Stimulated activated CD8-positive, alpha-beta memory T cell treated with anti-CD3 and anti-CD28 coated beads, Interleukin-4, amount 100 ng/mL, for 24 hours (primary cell): ENCODE measurements around the gene TSPAN9.

Source experiments
- DNase-seq: peaks from one replicate; pipeline ENCODE4 v3.0.0-alpha.2; 2020; ENCODE audit warnings: low read depth

TSPAN9 gene

GRCh38 chr12:3101309-3102024 is 24.3 kb downstream of the TSPAN9 start:
- no peak for DNase-seq

GRCh38 chr12:3102771-3103410 is 25.7 kb downstream of the TSPAN9 start:
- no peak for DNase-seq

DNA sequence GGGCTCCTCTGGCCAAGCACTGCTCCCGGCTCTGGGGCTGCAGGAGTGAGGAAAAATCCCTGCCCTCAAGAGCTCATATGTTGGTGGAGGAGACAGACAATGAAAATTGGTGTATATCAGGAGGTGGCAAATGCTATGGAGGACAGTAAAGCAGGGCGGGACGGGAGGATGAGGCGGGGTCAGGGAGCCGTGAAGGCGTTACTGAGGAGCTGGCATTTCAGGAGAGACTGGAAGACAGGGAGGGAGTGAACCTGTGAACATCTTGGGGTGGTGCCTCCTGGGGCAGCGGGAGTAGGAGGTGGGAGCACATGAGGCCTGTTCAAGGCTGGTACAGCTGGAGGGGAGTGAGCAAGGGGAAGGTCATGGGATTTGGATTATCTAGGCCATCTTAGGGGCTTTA is 26.6 kb downstream of the TSPAN9 start:
- DNase-seq: no peak

- DNase-seq: no peak
These were observed 28.7 kb downstream of the TSPAN9 start for GRCh38 chr12:3105690-3106479.

GRCh38 chr12:3106579-3106978 is 29.4 kb downstream of the TSPAN9 start:
- no peak for DNase-seq

DNA sequence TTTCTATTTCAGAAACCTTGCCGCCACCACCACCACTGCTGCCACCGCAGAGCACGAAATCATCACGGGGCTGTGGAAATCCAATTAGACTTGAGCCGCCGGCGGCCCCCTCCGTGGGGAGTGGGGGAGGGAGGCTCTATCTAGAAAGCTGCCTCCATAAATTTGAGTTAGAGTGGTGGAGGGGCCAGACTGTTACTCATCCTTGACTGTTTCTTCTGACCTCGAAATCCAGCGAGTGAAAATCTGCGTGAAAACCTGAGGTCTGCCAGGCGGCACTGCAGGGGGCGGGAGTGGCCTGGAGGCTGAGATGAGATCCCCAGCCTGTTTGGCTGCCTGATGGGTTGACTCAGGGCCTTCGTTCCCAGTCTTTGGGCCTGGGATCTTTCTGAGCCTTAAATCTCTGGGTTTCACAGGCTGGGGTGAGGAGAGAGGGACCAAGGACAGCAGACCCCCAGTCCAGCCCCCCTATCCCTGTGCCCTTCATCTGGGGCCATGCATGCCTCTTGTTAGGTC is 29.9 kb downstream of the TSPAN9 start:
- DNase-seq: no peak

- no peak for DNase-seq
These were observed 30.8 kb downstream of the TSPAN9 start for GRCh38 chr12:3107954-3108353.

GRCh38 chr12:3110578-3110977 is 33.4 kb downstream of the TSPAN9 start:
- no peak for DNase-seq

DNA sequence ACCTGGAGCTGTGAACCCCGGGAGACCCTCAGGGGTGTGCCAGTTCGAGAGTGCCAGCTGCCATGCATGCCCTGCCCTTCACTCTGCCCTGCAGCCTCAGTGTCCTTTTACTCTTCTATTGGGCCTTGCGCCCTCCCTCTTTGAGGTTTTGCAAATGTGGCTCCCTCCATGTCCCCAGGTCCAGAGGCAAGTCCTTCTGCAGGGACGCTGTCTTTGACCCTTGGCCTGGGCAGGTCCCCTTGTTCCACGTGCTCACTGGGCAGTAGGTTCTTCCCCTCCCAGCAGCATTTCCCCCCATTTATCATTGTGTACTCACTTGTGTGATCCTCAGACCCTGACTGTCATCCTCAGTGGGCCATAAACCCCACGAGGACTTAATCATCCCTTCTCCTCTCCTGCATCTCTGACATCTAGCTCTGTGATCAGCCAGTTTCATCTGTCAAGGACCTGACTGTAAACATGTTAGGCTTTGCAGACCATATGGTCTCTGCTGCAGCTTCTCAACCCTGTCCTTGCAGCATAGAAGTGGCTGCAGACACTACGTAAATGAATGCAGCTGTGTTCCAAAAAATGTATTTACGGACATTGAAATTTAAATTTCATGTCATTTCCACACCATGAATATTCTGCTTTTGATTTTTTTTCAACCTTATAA is 36.6 kb downstream of the TSPAN9 start:
- no peak for DNase-seq

- no peak for DNase-seq
These were observed 37.5 kb downstream of the TSPAN9 start for GRCh38 chr12:3114671-3115070.

DNA sequence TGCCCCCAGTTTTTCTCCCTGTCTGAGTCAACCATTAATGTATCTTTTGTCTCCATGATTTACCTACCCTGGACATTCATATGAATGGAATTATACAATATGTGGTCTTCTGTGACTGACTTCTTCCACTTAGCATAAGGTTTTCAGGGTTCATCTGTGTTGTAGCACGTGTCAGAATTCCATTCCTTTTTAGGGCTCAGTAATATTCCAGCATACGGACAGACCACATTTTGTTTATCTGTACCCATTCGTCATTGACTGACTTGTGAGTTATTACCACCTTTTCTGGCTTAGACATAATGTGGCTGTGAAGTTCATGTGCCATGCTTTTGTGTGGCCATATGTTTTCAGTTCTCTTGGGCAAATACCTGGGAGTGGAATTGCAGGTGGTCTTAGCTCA is 37.9 kb downstream of the TSPAN9 start:
- DNase-seq: no peak

DNA sequence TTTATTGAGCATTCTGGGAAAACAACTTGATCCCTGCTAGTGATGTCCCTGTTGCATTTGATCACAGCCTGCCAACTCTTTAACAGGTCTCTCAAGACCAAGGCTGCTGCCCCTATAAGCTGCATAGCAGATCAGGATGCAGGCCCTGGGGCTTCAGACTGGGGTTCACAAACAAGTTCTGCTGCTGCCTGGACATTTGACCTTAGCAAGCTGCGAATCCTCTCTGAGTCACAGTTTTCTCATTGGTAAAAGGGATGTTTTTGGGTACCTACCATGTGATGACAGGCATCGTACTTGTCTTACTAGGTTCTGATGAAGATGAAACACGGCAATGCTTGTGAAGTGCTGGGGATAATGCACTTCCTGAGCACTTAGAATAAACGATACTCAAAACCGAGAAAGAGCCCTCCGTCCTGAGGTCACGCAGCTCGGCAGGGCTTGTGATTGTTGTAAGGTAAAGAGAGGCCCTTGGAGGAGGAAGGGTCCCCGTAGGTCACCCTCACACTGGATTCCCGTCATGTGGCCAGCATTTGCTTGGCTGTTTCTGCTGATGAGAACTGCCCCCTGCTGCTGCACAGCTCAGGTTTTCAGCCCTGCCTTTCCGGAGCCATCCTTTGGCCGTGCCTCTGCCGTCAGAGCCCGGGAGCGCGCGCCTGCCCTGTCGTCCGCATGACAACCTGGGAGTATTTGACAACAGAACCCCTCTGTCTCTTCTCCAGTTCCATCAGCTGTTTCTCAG is 39.1 kb downstream of the TSPAN9 start:
- DNase-seq: no peak

DNA sequence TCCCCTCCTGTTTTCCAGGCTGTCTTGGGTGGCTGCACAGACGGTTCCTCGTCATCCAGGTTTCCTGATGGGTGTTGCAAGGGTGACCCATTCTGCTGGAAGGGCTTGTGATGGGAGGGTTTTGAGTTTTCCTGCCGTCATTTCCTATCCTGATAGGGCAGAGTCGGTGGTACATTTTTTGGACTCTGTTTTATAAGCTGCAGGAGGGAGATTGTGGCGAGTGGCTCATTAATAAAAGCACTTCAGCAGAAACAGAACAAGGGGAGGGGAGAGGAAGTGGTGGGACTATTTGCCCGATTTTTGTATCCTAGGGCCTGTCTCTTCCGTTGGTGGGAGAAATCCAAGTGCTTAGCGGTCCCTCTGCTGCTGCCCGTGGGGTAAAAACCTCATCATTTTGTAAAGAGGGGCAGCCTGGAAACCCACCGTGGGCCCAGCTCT is 40.0 kb downstream of the TSPAN9 start:
- no peak for DNase-seq

DNA sequence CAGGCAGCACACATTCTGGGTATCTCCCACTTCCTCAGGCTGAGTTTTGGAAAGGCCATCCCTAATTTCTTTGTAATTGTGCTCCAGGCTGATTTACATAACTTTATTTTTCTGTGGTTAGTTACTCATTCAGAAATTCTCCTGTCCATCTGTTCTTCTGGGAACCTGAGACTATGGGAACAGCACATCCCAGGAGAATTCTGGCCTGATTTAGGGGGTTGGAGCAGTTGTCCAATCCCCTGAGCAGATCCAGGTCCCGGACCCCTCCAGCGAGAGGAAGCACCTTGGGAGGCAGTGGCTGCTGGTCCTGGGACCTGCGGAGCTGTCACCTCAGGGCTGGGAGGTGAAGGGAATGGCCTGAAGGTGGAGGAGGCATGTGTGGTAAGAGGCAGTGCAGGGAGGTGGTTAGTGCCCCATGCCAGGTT is 40.4 kb downstream of the TSPAN9 start:
- DNase-seq: no peak

GRCh38 chr12:3119192-3119755 is 42.1 kb downstream of the TSPAN9 start:
- DNase-seq: no peak

DNA sequence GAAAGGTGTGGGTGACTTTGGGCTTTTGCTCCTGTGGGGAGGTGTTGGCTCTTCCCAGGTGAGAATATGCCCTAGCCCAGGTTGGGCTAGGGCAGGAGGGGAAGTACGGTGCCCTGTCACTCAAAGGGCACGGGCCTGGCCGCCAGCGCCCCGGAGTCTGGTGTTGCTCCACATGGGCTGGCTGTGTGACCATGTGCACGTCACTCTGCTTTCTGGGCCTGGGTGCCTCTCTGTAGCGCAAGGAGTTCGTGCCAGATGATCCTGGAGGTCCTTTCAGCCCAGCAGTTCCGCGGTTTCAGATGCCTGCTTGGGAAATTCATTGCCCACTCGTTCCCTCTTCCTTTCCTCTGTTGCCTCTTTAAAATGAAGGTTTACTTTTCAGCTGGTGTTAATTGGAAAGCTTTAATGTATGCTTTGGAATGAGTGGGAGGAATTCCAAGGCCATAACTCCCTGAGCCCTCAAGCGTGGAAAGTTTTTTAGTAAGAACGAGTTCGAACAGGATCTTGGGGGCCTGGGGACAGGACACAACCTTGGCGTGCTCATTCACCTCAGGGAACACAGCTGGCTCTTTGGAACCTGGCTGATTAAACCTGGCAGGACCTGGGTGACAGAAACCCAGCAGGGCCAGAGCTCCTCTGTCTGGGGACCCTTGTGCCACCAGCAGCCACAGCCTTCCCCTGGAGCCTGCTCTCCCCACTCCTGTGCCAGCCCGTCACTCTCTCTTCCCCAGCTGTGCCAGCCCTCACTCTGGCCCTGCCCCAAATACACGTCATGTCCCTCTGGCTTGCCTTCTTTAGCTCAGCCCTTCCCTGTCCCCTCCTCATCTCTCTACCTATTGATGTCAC is 42.8 kb downstream of the TSPAN9 start:
- no peak for DNase-seq

GRCh38 chr12:3120701-3121100 is 43.5 kb downstream of the TSPAN9 start:
- no peak for DNase-seq

DNA sequence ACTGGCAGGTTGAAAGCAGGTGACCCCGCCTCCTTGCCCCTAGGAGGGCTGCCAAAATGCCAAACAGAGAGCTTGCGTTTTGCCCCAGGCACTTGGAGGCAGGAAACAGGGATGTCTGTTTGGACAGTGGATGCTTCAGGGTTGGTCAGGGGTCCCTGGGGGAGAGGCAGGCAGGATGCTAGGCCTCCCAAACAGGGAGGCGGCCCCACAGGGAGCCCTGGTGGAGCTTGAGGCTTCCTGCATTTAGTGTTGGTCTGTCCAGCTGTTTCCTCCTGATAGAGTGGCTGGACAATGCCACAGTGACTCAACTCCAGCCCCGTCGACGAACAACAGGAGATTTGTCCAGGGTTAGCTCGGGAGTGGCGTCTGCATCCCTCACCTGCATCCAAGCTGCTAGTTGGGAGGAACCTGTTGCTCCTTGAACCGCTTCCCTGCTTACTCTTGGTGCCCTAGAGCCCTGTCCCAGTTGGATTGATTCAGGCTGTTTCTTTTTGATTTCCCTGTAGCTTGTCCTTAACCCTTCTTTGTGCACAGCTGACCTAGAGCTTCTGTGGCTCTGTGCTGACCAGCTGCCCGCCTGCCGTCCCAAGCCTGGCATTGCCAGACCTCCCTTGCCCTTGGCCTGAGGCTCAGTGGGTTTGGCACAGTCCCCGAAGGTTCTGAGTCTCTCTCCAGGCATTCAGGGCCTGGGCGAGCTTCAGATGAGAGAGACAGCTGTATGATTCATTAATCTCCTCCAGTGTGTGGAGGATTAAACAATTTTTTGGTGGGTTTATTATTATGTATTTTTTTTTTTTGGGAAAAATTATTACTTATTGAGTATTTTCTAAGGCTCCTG is 45.9 kb downstream of the TSPAN9 start:
- no peak for DNase-seq

- no peak for DNase-seq
These were observed 46.5 kb downstream of the TSPAN9 start for GRCh38 chr12:3123729-3124128.
